A549 treated with CORT108297 at 1 μM for 4 hours (cell line): ENCODE results near the gene IFNG-AS1. TPM values are rescaled to one million over a fixed set of nuclear protein-coding genes. Genes with fewer than 3 reads are reported as not detected.

Experiments
- total RNA-seq: library from RNA; stranded (reverse); fragments of 200-300 nt; extraction: Qiagen RNA extraction; gene quantifications from 5 replicates; pipeline ENCODE4 v1.2.3, GENCODE V29; 2022

IFNG-AS1 gene
- total RNA-seq: not detected in 5 replicates

GRCh38 chr12:67989184-67989920 lies at the start of gene IFNG-AS1:
Gene IFNG-AS1, plus strand, starts transcription at chr12:67989447.

Other genes starting within 250 kb of the IFNG-AS1 start
- gene IFNG, start 170.3 kb downstream of the IFNG-AS1 start, total RNA-seq: not detected in 5 replicates
- gene IL26, start 236.4 kb downstream of the IFNG-AS1 start, total RNA-seq: not detected in 5 replicates